DND-41 (cell line): Measurements from ENCODE around the gene ABCC3.

ENCODE experiments used
- ATAC-seq: fragments of 200-7000 bp; cut with Tn5 transposase; 3 replicates; pipeline ENCODE4 v1.9.1; 2021; ENCODE audit warnings: low read depth; ENCODE audit not compliant: insufficient read depth
- DNase-seq: peaks from one replicate; pipeline ENCODE4 v3.0.0-alpha.2; 2020
- H2AFZ ChIP-seq: 2 replicates; pipeline ENCODE4 v1.6.0; 2012; ENCODE audit warnings: low read depth, low read length
- H3K27ac ChIP-seq: 2 replicates; pipeline ENCODE4 v1.5.1; 2012; ENCODE audit warnings: low read length, inconsistent platforms
- H3K27me3 ChIP-seq: fragments of 200-600 bp; sonication (generic); 2 replicates; pipeline ENCODE4 v1.6.0; 2012; ENCODE audit warnings: low read length, mild to moderate bottlenecking, inconsistent platforms; ENCODE audit not compliant: insufficient read depth, poor library complexity
- H3K36me3 ChIP-seq: 2 replicates; pipeline ENCODE4 v1.5.1; 2012; ENCODE audit warnings: low read length, inconsistent platforms; ENCODE audit not compliant: insufficient read depth
- H3K4me1 ChIP-seq: 2 replicates; pipeline ENCODE4 v1.5.1; 2012; ENCODE audit warnings: mild to moderate bottlenecking, low read length; ENCODE audit not compliant: insufficient read depth
- H3K4me2 ChIP-seq: 2 replicates; pipeline ENCODE4 v1.6.0; 2012; ENCODE audit warnings: mild to moderate bottlenecking, moderate library complexity, low read length, inconsistent platforms; ENCODE audit not compliant: insufficient read depth
- H3K4me3 ChIP-seq, 2 experiments: fragments of 200-600 bp in 1 of 2; shearing (Covaris generic) in 1 of 2; 2 replicates each; pipeline ENCODE4 v1.5.1; 2012 to 2016; ENCODE audit warnings: inconsistent platforms in 2 of 2, low read length in 2 of 2, mild to moderate bottlenecking in 2 of 2, low read depth in 1 of 2, moderate library complexity in 1 of 2
- H3K79me2 ChIP-seq: 2 replicates; pipeline ENCODE4 v1.6.0; 2012; ENCODE audit warnings: low read length, inconsistent platforms; ENCODE audit not compliant: insufficient read depth
- H3K9ac ChIP-seq: 2 replicates; pipeline ENCODE4 v1.6.0; 2012; ENCODE audit warnings: low read depth, mild to moderate bottlenecking, inconsistent platforms, low read length, moderate library complexity
- H3K9me3 ChIP-seq: 2 replicates; pipeline ENCODE4 v1.5.1; 2012; ENCODE audit warnings: low read length, moderate library complexity, mild to moderate bottlenecking, inconsistent platforms; ENCODE audit not compliant: insufficient read depth, severe bottlenecking
- H4K20me1 ChIP-seq: 2 replicates; pipeline ENCODE4 v1.6.0; 2012; ENCODE audit warnings: low read length; ENCODE audit not compliant: insufficient read depth
- CTCF ChIP-seq: IDR thresholded peaks from 2 replicates; pipeline ENCODE4 v1.5.1; 2012; ENCODE audit warnings: borderline replicate concordance, low read length, moderate library complexity, mild to moderate bottlenecking; ENCODE audit not compliant: poor library complexity, severe bottlenecking; ENCODE audit errors: extremely low read depth
- EZH2 ChIP-seq: IDR thresholded peaks from 3 replicates; pipeline ENCODE4 v1.6.1; 2012; ENCODE audit warnings: borderline replicate concordance, low read depth, mild to moderate bottlenecking, moderate library complexity, low read length, inconsistent platforms; ENCODE audit not compliant: severe bottlenecking

Gene ABCC3

GRCh38 chr17:50611634-50612033 is 23.0 kb upstream of the ABCC3 start:
- H2AFZ ChIP-seq: no peak overlapping the region
- H3K79me2 ChIP-seq: no peaks in the 10 kb centered on the region
- H3K27me3 ChIP-seq: peaks cover 22% of the 10 kb centered on the region
- no peaks in the 10 kb centered on the region for H3K36me3 ChIP-seq
- no peak overlapping the region for H3K27ac ChIP-seq
- no peak for DNase-seq
- no peak overlapping the region for H3K9ac ChIP-seq
- H3K9me3 ChIP-seq: no peaks in the 10 kb centered on the region
- no peak overlapping the region for H3K4me3 ChIP-seq
- no peaks in the 10 kb centered on the region for H3K4me1 ChIP-seq
- ATAC-seq: no peak
- TF ChIP-seq EZH2 (no peak), CTCF (no peak)
- no peak overlapping the region for H3K4me2 ChIP-seq
- 0 out of 2 replicates have a peak, but pooled peaks cover 6% of the 10 kb centered on the region for H4K20me1 ChIP-seq

- H3K4me1 ChIP-seq: no peaks in the 10 kb centered on the region
- no peak overlapping the region for H3K27ac ChIP-seq
- H3K79me2 ChIP-seq: no peaks in the 10 kb centered on the region
- H3K9me3 ChIP-seq: no peaks in the 10 kb centered on the region
- no peak for ATAC-seq
- peaks cover 20% of the 10 kb centered on the region for H3K27me3 ChIP-seq
- no peak for TF ChIP-seq CTCF
- TF ChIP-seq EZH2: no peak
- H2AFZ ChIP-seq: no peak overlapping the region
- H3K4me2 ChIP-seq: no peak overlapping the region
- no peak overlapping the region for H3K9ac ChIP-seq
- H3K4me3 ChIP-seq: no peak overlapping the region
- DNase-seq: no peak
- H4K20me1 ChIP-seq: 0 out of 2 replicates have a peak, but pooled peaks cover 6% of the 10 kb centered on the region
- no peaks in the 10 kb centered on the region for H3K36me3 ChIP-seq
Observed at GRCh38 chr17:50612281-50612680, 22.4 kb upstream of the ABCC3 start.

GRCh38 chr17:50613007-50613992 is 21.4 kb upstream of the ABCC3 start:
- DNase-seq: no peak
- H3K4me2 ChIP-seq: no peak overlapping the region

More at GRCh38 chr17:50613007-50613992, 21.4 kb upstream of the ABCC3 start:
- no peak overlapping the region for H3K4me3 ChIP-seq
- H3K4me1 ChIP-seq: no peaks in the 10 kb centered on the region
- 0 out of 2 replicates have a peak, but pooled peaks cover 6% of the 10 kb centered on the region for H4K20me1 ChIP-seq
- TF ChIP-seq EZH2 (no peak), CTCF (no peak)
- no peak overlapping the region for H2AFZ ChIP-seq
- H3K9ac ChIP-seq: no peak overlapping the region
- no peak for ATAC-seq
- peaks cover 20% of the 10 kb centered on the region for H3K27me3 ChIP-seq
- no peak overlapping the region for H3K27ac ChIP-seq
- H3K79me2 ChIP-seq: no peaks in the 10 kb centered on the region
- H3K36me3 ChIP-seq: no peaks in the 10 kb centered on the region
- no peaks in the 10 kb centered on the region for H3K9me3 ChIP-seq
